Fibroblast of skin of back (primary cell): ENCODE data around the gene RXYLT1.
A peak's percentile ranks its signal among the peaks of the same experiment; 100 is the strongest.
"Not testable (repeated sequence)": the region's sequence is repeated elsewhere in the genome, so short reads cannot be mapped to it uniquely, and the experiment has no call there.

Experiments used
- DNase-seq: peaks from one replicate; pipeline ENCODE4 v3.0.0-alpha.2; 2013

Gene RXYLT1

GRCh38 chr12:63804746-63805145 is 25.0 kb downstream of the RXYLT1 start:
- peak; percentile 22 for DNase-seq

- DNase-seq = peak; percentile 19
These were observed 26.3 kb downstream of the RXYLT1 start for GRCh38 chr12:63805704-63806672.

GRCh38 chr12:63808631-63809030 is 28.9 kb downstream of the RXYLT1 start:
- DNase-seq = no peak

- DNase-seq = no peak
These were observed 29.9 kb downstream of the RXYLT1 start for GRCh38 chr12:63809566-63809965.

GRCh38 chr12:63811334-63811733 is 31.6 kb downstream of the RXYLT1 start:
- DNase-seq = no peak

- no peak for DNase-seq
These were observed 32.0 kb downstream of the RXYLT1 start for GRCh38 chr12:63811755-63812154.

- no peak for DNase-seq
These were observed 34.5 kb downstream of the RXYLT1 start for GRCh38 chr12:63814146-63814772.

GRCh38 chr12:63815482-63815852 is 35.8 kb downstream of the RXYLT1 start:
- DNase-seq = no peak

- no peak for DNase-seq
These were observed 36.3 kb downstream of the RXYLT1 start for GRCh38 chr12:63816031-63816430.

GRCh38 chr12:63820427-63820826 is 40.7 kb downstream of the RXYLT1 start:
- no peak for DNase-seq

GRCh38 chr12:63821781-63822251 is 42.1 kb downstream of the RXYLT1 start:
- DNase-seq = peak; percentile 48

GRCh38 chr12:63822352-63822751 is 42.6 kb downstream of the RXYLT1 start:
- DNase-seq = peak; percentile 68

GRCh38 chr12:63823040-63823439 is 43.3 kb downstream of the RXYLT1 start:
- DNase-seq = no peak

- peak; percentile 63 for DNase-seq
These were observed 46.4 kb downstream of the RXYLT1 start for GRCh38 chr12:63826006-63826585.

- no peak for DNase-seq
These were observed 49.2 kb downstream of the RXYLT1 start for GRCh38 chr12:63828867-63829266.

- no peak for DNase-seq
These were observed 56.3 kb downstream of the RXYLT1 start for GRCh38 chr12:63836046-63836445.

GRCh38 chr12:63836936-63837335 is 57.2 kb downstream of the RXYLT1 start:
- no peak for DNase-seq

GRCh38 chr12:63838411-63838810 is 58.7 kb downstream of the RXYLT1 start:
- DNase-seq = no peak

GRCh38 chr12:63841011-63841410 is 61.3 kb downstream of the RXYLT1 start:
- DNase-seq = no peak

GRCh38 chr12:63841571-63841970 is 61.9 kb downstream of the RXYLT1 start:
- DNase-seq = no peak

- DNase-seq = not testable (repeated sequence)
These were observed 63.0 kb downstream of the RXYLT1 start for GRCh38 chr12:63842750-63843149.

GRCh38 chr12:63843254-63843720 is 63.6 kb downstream of the RXYLT1 start:
- no peak for DNase-seq

GRCh38 chr12:63843721-63844390 is 64.1 kb downstream of the RXYLT1 start:
- DNase-seq = peak; percentile 93
